GM12891 (cell line): ENCODE measurements around the gene IGDCC3.
"Not testable (repeated sequence)": the region's sequence is repeated elsewhere in the genome, so short reads cannot be mapped to it uniquely, and the experiment has no call there.

Source experiments
- DNase-seq: peaks from one replicate; pipeline ENCODE4 v3.0.0; 2011; ENCODE audit warnings: low spot score; ENCODE audit not compliant: insufficient read length
- FAIRE-seq: peaks from 2 replicates; lab custom pipeline; 2011; peaks lifted over from hg19 to GRCh38; lab: Jason Lieb, UNC
- PAX5 ChIP-seq: IDR thresholded peaks from 2 replicates; pipeline ENCODE4 v1.6.1; 2011; ENCODE audit warnings: low read length, moderate library complexity, mild to moderate bottlenecking; ENCODE audit not compliant: insufficient read depth, severe bottlenecking
- POLR2A ChIP-seq: IDR thresholded peaks from 2 replicates; pipeline ENCODE4 v1.6.1; 2011; ENCODE audit warnings: low read depth, low read length, control low read depth
- POLR2AphosphoS5 ChIP-seq: IDR thresholded peaks from 2 replicates; pipeline ENCODE4 v1.6.1; 2011; ENCODE audit warnings: low read depth, low read length, control low read depth
- POU2F2 ChIP-seq: IDR thresholded peaks from 2 replicates; pipeline ENCODE4 v1.6.1; 2011; ENCODE audit warnings: low read depth, mild to moderate bottlenecking, control low read depth, low read length, moderate library complexity
- SPI1 ChIP-seq: IDR thresholded peaks from 2 replicates; pipeline ENCODE4 v1.6.1; 2011; ENCODE audit warnings: low read depth, low read length, control low read depth
- TAF1 ChIP-seq: IDR thresholded peaks from 2 replicates; pipeline ENCODE4 v1.6.1; 2011; ENCODE audit warnings: low read depth, low read length, control low read depth

The IGDCC3 gene

GRCh38 chr15:65363766-65364165, 14.0 kb downstream of the IGDCC3 start:
- no peak for TF ChIP-seq TAF1
- no peak for TF ChIP-seq POLR2AphosphoS5
- TF ChIP-seq POU2F2 = no peak
- TF ChIP-seq POLR2A = no peak
- no peak for TF ChIP-seq SPI1
- TF ChIP-seq PAX5 = no peak
- FAIRE-seq = no peak
- no peak for DNase-seq

GRCh38 chr15:65363306-65363705, 14.5 kb downstream of the IGDCC3 start:
- no peak for FAIRE-seq
- DNase-seq = no peak
- no peak for TF ChIP-seq SPI1
- no peak for TF ChIP-seq TAF1
- TF ChIP-seq PAX5 = no peak
- TF ChIP-seq POU2F2 = no peak
- no peak for TF ChIP-seq POLR2AphosphoS5
- no peak for TF ChIP-seq POLR2A

- DNase-seq = no peak
- TF ChIP-seq POLR2A (no peak), POLR2AphosphoS5 (no peak)
- FAIRE-seq = no peak
Observed at GRCh38 chr15:65362491-65362890, 15.3 kb downstream of the IGDCC3 start.

- no peak for FAIRE-seq
- TF ChIP-seq POLR2A (no peak), POU2F2 (no peak), SPI1 (no peak), TAF1 (no peak), POLR2AphosphoS5 (no peak), PAX5 (no peak)
Observed at GRCh38 chr15:65361708-65362459, 15.9 kb downstream of the IGDCC3 start.

DNA sequence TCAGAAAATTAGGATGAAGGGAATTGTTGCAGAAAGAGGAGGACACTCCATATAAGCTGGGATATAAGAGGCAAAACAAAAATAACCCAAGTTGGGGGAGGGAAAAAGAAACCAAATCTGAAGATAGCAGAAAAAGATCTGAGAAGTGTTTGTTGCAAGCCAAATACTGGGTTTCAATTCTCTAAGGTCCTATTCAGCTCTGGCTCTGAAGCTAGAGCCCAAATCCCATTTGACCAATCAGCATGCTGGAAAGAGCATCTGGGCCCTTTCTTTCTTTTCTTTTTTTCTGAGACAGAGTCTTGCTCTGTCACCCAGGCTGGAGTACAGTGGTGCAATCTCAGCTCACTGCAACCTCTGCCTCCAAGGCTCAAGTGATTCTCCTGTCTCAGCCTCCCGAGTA, 17.3 kb downstream of the IGDCC3 start:
- no peak for FAIRE-seq
- no peak for DNase-seq
- TF ChIP-seq POU2F2 (no peak), TAF1 (no peak), POLR2A (no peak), PAX5 (no peak), SPI1 (no peak), POLR2AphosphoS5 (no peak)

More at GRCh38 chr15:65361708-65362459, 15.9 kb downstream of the IGDCC3 start:
- DNase-seq = no peak

DNA sequence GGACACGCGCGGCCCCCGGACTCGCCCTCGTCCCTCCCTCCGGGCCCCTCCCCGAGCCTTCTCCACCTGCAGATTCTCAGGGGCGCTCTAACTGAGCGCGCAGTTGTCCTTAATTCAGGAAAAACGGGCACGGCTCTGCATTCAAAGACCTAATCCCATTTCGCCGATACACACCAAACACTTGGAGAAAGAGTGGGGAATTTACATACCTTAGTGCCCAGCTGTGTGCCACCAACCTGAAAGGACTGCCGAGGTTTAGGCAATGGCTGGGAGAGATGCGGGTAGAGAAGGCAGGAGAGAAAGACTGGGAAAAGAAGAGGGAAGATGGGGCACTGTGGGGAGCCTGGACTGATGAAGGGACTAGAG, 21.8 kb downstream of the IGDCC3 start:
- FAIRE-seq (no peak), DNase-seq (no peak)
- TF ChIP-seq PAX5 = no peak
- TF ChIP-seq TAF1 = no peak
- TF ChIP-seq POU2F2 = no peak
- TF ChIP-seq POLR2AphosphoS5 = no peak
- TF ChIP-seq SPI1 = no peak
- no peak for TF ChIP-seq POLR2A

- TF ChIP-seq SPI1 (no peak), POLR2A (no peak), PAX5 (no peak), POLR2AphosphoS5 (no peak), POU2F2 (no peak), TAF1 (no peak)
- DNase-seq (no peak), FAIRE-seq (no peak)
Observed at GRCh38 chr15:65355173-65355987, 22.4 kb downstream of the IGDCC3 start.

- DNase-seq (no peak), FAIRE-seq (no peak)
- TF ChIP-seq PAX5 = no peak
- no peak for TF ChIP-seq POU2F2
- TF ChIP-seq SPI1 = no peak
- no peak for TF ChIP-seq POLR2AphosphoS5
- no peak for TF ChIP-seq POLR2A
- TF ChIP-seq TAF1 = no peak
Observed at GRCh38 chr15:65354835-65355172, 23.0 kb downstream of the IGDCC3 start.

DNA sequence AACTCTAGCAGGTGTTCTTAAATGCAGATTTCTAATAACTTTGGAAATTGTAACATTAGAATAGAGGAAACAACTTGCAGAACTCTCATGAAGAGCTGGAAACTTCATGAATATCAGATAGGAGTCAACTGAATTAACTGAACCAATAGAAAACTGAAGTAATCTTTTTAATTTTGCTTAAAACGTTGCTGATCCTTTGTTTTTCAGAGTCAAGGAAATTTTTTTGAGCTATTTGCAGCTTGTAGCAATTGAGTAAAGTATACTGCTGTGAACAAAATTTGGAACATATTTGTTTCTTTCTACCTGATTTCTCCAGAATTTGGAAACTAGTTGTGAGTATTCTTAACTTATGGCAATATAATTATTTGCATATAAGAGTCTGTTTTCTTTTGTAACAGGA, 25.8 kb downstream of the IGDCC3 start:
- not testable (repeated sequence) for DNase-seq, FAIRE-seq

DNA sequence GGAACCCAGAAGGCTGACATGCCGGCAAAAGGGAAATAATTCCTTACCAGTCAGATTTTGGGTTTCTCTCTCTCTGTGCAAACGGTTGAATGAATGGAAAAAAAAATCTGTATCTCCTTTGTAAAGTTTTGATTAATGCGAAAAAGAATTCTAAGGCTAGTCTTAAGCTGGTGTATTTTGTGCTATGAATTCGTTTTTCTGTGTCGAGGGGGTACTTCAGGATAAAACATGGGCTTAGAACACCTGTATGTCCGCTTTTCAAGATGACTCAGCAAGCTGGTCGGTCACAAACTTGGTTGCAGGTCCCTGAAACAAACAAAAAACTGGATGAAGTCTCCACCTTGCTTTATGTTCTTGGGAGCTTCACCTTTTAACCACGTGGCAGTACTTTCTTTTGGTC, 28.5 kb downstream of the IGDCC3 start:
- TF ChIP-seq SPI1 (no peak), POU2F2 (no peak), POLR2AphosphoS5 (no peak), POLR2A (no peak), TAF1 (no peak), PAX5 (no peak)
- FAIRE-seq (no peak), DNase-seq (no peak)

- DNase-seq, FAIRE-seq: not testable (repeated sequence)
Observed at GRCh38 chr15:65347756-65348155, 30.0 kb downstream of the IGDCC3 start.

DNA sequence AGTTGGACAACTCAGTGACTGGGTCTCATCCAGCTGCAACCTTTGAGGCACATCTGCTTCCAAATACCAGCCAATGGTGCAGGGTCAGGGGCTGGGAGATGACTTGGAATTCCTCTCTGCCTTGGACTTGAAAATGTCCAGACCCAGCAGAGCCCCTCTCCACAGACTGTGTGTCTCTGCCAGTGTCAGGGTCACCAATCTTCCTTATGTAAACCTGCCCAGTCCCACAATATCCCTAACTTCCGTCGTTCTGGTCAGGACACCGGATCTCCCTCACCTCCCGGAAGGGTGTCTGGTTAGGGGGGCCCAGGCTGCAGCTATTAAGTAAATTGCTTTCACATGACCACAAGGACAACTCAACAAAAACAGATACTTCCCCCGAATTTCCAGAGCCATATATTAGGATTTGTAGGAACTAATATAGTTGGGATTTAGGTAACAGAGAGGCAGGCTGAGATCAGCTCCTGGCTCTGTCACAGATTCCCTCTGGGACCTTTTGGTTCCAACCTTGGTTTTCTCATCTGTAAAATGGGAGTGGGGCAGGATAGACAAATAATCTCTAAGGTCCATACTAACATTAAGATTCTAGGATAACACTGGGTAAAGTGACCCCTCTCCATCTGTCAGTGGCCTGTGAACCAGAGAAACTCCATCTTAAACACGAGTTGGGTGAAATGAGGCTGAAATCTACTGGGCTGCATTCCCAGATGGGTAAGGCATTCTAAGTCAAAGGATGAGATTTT, 30.8 kb downstream of the IGDCC3 start:
- no peak for DNase-seq
- TF ChIP-seq PAX5 (no peak), POLR2A (no peak), POLR2AphosphoS5 (no peak), TAF1 (no peak)
- FAIRE-seq = no peak
